Activated T-cell treated with anti-CD3 and anti-CD28 coated beads for 48 hours (primary cell): ENCODE measurements around the gene TAF11L8.
"Not testable (repeated sequence)": the region's sequence is repeated elsewhere in the genome, so short reads cannot be mapped to it uniquely, and the experiment has no call there.

Experiments used
- DNase-seq: peaks from one replicate; pipeline ENCODE4 v3.0.0-alpha.2; 2020; ENCODE audit warnings: low read depth

The TAF11L8 gene

GRCh38 chr5:17590860-17591259, at the start of gene TAF11L8:
TAF11L8 (minus strand) TSS chr5:17590960.
- DNase-seq = not testable (repeated sequence)

GRCh38 chr5:17634160-17634559, 43.4 kb upstream of the TAF11L8 start, which contains the start of gene TAF11L14:
TAF11L14 (plus strand) TSS chr5:17634460.
- DNase-seq = no peak

- DNase-seq = not testable (repeated sequence)
Observed at GRCh38 chr5:17631788-17632187, 41.0 kb upstream of the TAF11L8 start, which contains the start of gene TAF11L13. TAF11L13 (plus strand) TSS chr5:17632088.

- no peak for DNase-seq
Observed at GRCh38 chr5:17625686-17626085, 34.9 kb upstream of the TAF11L8 start.

GRCh38 chr5:17620627-17621026, 29.9 kb upstream of the TAF11L8 start:
- DNase-seq = no peak

- DNase-seq = no peak
Observed at GRCh38 chr5:17619354-17619753, 28.6 kb upstream of the TAF11L8 start.

GRCh38 chr5:17614872-17615605, 24.3 kb upstream of the TAF11L8 start:
- no peak for DNase-seq

GRCh38 chr5:17610092-17610491, 19.3 kb upstream of the TAF11L8 start, which contains the start of gene TAF11L12:
TAF11L12 (plus strand) TSS chr5:17610392.
- not testable (repeated sequence) for DNase-seq

GRCh38 chr5:17607461-17607860, 16.7 kb upstream of the TAF11L8 start:
- DNase-seq = not testable (repeated sequence)

GRCh38 chr5:17604951-17605350, 14.2 kb upstream of the TAF11L8 start:
- DNase-seq = no peak

GRCh38 chr5:17603880-17604279, 13.1 kb upstream of the TAF11L8 start, which contains the start of gene TAF11L11:
TAF11L11 (plus strand) TSS chr5:17604183.
- not testable (repeated sequence) for DNase-seq

- DNase-seq = not testable (repeated sequence)
Observed at GRCh38 chr5:17597728-17598127, 7.0 kb upstream of the TAF11L8 start, which contains the start of gene TAF11L10. TAF11L10 (minus strand) TSS chr5:17597828.

GRCh38 chr5:17594255-17594654, 3.5 kb upstream of the TAF11L8 start, which contains the start of gene TAF11L9:
TAF11L9 (minus strand) TSS chr5:17594394.
- DNase-seq = not testable (repeated sequence)

- DNase-seq = not testable (repeated sequence)
Observed at GRCh38 chr5:17585658-17586057, 5.1 kb downstream of the TAF11L8 start, which contains the start of gene TAF11L7. TAF11L7 (minus strand) TSS chr5:17585758.
